HG02571 (cell line): ENCODE results near the gene ACAA2.
A peak's percentile ranks its signal among the peaks of the same experiment; 100 is the strongest.

ENCODE experiments used
- ATAC-seq: cut with Tn5 transposase; IDR thresholded peaks from one replicate; pipeline ENCODE4 v1.9.1; 2021; ENCODE audit warnings: mild to moderate bottlenecking, moderate library complexity; ENCODE audit not compliant: unreplicated experiment

Gene ACAA2

DNA sequence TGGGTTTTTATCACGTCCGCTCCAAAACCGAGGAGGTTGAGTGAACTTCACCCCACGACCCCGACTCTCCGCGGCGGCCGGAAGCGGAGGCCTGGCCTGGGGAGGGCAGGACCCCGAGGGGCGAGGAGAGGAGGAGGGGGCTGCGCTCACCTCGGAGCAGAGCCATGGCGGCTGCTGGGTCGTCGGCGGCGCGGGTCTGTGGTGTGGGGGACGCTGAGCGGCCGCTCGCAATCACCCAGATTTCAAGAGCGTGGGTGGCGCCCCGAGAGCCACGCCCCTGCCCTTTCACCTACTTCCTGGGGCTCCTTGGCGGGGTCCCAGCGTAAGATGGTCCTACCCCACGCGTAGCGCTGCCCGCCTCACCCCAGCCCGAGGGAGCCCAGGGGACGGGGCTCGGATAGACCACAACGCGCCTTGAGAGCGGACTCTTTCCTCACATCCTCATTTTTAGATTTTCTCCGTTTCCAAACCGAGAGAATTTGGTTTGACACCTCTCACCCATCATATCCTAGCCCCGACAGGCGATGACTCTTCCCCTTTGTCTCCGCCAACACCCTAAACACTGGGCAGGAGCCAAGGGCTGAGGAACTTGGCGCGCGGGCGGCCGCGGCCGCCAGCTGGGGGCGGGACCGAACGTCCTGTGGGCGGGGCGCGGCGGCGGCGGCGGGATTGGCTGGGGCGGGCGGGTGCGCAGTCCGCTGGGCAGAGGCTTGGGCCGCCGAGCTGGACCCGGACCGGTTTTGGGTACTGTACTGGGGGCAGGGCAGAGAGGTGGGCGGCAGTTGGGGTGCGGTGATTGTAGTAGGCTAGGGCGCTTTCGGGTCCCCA lies at the start of gene ACAA2:
TSS of gene ACAA2 (minus strand) at position 215 of the 828 bp plus-strand sequence. CDS start at position 166, 49 bp downstream.
- ATAC-seq = peak; percentile 79

DNA sequence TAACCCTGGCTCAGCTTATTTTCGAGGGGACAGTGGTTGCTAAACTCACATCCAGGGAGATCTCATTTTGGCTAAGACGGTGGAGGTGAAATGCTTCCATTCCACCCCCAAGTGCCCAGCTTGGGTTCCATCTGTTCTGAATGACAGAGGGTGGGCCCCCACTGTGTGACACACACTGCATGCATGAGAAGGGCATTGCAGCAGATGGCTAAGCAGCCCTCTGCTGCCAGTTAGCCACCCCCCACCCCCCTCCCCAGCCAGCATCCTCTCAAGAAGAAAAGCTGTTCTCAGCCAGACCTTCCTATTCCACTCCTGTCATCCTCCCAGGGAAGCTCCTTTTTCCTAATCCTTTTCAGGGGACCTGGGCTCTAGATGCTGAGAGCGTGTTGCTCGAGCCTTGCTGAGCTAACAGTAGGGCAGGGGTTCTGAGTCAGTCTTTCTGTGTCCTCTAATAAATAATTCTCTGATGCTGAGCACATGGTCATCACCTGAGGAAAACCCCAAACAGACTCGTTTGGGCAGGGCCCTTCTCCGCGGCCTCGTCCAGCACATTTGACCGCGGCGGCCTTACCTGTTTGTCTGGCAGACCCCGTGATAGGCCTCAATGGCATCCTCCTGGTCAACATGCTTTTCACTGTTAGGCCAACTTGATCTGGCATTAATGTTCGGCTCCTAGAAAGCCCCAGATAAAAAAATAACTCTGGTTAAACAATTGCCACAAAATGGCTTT lies 49.5 kb upstream of the ACAA2 start:
- ATAC-seq = no peak

DNA sequence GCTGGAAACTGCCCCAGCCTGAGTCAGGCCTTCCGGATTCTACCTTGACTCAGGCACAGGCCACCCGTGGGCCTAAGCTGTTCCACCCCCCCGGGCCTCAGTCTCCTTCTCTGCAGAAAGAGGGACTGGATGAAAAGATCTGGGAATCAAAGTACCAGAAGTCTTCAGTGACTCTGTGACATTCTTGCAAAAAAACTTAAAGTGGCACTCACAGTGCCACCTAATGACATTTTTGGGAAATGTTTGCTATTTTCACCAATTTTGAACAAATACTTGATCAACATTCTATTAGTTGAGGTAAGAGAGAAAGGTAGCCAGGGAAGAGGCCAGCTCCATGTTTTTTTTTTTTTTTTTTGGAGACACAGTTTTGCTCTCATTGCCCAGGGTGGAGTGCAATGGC lies 48.3 kb upstream of the ACAA2 start:
- ATAC-seq = no peak

GRCh38 chr18:49859725-49860124 lies 46.4 kb upstream of the ACAA2 start:
- ATAC-seq = no peak

GRCh38 chr18:49859021-49859359 lies 45.7 kb upstream of the ACAA2 start:
- no peak for ATAC-seq

DNA sequence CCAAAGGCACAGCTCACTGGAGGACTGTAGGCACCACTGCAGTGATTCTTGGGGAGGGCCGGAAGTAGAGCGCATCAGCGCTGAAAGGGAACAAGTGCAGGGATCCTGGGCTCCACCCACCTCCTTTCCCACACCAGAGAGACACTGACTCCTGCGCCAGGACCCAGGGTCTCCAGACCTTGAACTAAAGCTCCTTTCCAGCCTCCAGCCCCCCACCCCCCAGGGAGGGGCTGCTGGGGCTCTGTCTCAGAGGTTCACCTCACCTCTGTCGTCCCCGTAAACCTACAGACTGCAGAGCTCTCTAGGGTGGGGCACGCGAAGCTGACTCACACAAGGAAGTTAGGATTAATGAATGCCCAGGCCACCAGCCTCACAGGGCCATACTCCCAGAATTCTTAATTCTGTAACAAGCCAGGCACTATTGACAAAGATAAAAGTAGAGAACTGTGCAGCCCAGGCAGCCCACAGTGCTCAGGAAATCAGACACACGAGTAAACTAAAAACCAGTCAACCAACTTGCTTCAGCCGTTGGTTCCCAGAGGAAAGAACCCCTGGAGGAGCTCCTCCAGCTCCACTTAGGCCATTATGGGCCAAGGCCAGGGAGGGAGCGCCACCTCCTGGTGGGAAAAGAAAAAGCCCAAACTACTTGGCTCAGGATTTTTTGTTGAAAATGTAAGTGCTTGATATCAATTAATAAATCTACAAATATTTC lies 45.1 kb upstream of the ACAA2 start:
- no peak for ATAC-seq

- no peak for ATAC-seq
Observed at GRCh38 chr18:49857708-49858107, 44.4 kb upstream of the ACAA2 start.

GRCh38 chr18:49856496-49856895 lies 43.2 kb upstream of the ACAA2 start:
- ATAC-seq = no peak

DNA sequence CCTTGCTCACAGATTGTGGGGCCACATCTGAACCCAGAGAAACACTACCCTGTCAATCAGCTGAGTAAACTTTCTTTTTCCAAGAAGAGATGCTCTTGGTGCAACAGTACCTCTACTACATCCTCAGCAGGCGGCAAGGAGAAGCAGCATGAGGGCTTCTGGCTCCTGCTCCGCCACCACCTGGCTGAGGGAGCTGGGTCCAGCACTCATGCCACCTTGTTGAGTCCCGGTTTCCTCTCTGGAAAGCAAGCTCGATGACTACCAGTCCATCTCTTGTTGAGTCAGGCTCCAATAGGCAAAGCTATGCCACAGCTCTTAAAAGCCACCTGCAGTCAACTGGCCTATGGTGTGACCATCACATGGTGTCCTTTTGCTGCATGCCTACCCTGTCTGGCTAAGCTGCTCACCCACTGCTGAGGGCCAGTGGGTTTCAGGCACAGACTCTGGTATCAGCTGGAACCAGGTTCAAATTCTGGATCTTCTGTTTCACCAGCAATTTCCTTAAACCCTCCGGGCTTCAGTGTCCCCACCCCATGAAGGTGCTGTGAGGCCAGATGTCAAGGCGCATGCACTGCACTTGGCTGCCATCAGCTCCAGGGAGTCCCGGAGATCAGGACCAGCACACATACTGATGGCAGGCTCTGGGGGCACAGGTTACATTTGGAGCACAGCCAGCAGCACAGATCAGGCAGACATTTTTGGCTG lies 42.5 kb upstream of the ACAA2 start:
- no peak for ATAC-seq

DNA sequence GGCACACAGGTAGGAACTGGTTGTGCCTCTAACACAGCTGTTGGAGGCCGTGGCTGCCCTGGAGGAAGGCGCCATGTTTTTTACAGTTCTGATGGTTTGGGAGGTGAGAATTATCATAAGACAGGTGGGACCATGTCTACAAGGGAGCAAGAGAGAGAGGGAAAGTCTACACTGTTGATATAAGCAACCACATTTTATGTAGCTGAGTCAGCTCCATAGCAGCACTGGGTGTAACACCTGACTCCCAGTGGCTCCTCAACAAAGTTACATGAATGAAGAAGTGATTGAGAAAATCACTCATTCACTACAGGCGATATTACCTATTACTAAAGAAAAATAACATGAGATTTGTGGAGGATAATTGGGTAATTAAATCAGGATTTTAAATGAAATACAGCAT lies 41.3 kb upstream of the ACAA2 start:
- no peak for ATAC-seq

DNA sequence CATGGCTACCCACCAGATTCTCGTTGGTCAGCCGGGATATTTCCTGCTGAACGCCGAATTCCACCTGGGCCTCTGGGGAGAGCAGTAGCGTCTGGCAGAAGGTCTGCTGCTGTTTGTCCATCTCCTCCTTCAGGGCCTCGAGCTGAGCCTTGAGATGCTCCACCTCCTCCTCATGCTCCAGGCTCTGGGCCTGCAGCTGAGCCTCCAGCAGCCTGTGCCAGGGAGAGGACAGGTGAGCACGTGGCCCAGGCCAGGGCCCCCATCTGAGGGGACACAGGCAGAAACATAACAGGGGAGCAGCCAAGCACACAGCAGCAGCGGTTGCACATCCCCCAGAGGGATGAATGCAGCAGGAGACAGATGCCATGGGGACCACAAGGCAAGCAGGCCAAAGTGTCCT lies 40.1 kb upstream of the ACAA2 start:
- no peak for ATAC-seq

- no peak for ATAC-seq
Observed at GRCh38 chr18:49853011-49853410, 39.7 kb upstream of the ACAA2 start.

GRCh38 chr18:49851624-49852023 lies 38.3 kb upstream of the ACAA2 start:
- no peak for ATAC-seq

GRCh38 chr18:49850636-49851035 lies 37.3 kb upstream of the ACAA2 start:
- ATAC-seq = no peak

DNA sequence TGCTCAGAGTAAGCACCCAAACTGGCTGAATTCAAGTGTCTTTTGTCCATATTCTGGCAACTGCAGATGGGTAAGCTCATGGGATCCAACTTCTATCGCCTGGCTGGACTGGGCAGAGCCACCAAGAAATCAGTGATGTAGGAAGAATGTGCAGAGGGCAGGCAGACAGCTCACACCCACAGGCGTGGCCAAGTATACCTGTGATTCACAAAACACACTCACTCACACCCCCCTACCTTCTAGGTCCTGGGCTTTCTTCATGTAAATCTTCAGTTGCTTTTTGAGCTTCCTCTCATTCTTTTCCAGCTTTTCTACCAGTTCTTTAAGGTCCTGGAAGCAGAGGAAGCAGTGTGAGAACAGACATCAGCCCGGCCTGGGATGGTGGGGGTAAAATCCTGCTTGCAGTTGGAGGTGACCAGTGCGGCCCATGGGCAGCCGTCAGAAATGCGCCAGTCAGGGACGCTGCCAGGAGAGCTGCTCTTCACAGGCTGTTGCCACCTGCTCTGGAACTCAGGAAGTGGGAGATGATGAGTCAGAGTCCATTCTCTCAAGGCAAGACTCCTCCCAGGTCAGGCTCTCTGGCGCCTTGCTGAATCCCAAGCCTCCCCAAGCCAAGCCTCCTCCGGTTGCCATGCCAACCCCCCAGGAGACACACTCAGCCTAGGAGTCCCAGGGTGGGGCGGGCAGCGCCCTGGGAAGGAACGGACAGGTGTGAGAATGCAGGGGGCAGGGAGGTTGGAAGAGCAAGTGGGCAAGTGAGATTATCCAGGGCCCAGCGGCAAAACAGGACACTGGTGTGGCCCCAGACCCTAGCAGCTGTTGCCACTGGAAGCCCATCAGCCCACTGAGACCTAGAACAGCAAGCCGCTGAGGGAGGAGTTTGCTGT lies 36.2 kb upstream of the ACAA2 start:
- no peak for ATAC-seq

GRCh38 chr18:49848115-49848514 lies 34.8 kb upstream of the ACAA2 start:
- ATAC-seq = no peak

GRCh38 chr18:49847524-49847923 lies 34.2 kb upstream of the ACAA2 start:
- ATAC-seq = no peak

GRCh38 chr18:49846718-49847470 lies 33.6 kb upstream of the ACAA2 start:
- no peak for ATAC-seq

GRCh38 chr18:49846361-49846662 lies 33.0 kb upstream of the ACAA2 start:
- no peak for ATAC-seq
